NB4 (cell line): ENCODE data around the gene SLC9A3.

Experiments
- DNase-seq: peaks from one replicate; pipeline ENCODE4 v3.0.0; 2010; ENCODE audit warnings: low read depth
- H3K4me3 ChIP-seq: one replicate; pipeline ENCODE4 v1.5.1; 2011; ENCODE audit warnings: mild to moderate bottlenecking, low read depth, low read length, moderate library complexity
- MYC ChIP-seq: IDR thresholded peaks from 2 replicates; pipeline ENCODE4 v1.6.1; 2011; ENCODE audit warnings: low read depth, low read length
- POLR2A ChIP-seq: IDR thresholded peaks from 2 replicates; pipeline ENCODE4 v1.6.1; 2011; ENCODE audit warnings: mild to moderate bottlenecking; ENCODE audit not compliant: insufficient read length; ENCODE audit errors: extremely low read depth
- TF ChIP-seq, protein P1 (sequence below): IDR thresholded peaks from one replicate; pipeline ENCODE4 v1.5.1; 2012; ENCODE audit warnings: low read depth, low read length
- TF ChIP-seq, protein P2 (sequence below): IDR thresholded peaks from 2 replicates; pipeline ENCODE4 v1.6.1; 2011; ENCODE audit warnings: low read depth, low read length

Gene SLC9A3

DNA sequence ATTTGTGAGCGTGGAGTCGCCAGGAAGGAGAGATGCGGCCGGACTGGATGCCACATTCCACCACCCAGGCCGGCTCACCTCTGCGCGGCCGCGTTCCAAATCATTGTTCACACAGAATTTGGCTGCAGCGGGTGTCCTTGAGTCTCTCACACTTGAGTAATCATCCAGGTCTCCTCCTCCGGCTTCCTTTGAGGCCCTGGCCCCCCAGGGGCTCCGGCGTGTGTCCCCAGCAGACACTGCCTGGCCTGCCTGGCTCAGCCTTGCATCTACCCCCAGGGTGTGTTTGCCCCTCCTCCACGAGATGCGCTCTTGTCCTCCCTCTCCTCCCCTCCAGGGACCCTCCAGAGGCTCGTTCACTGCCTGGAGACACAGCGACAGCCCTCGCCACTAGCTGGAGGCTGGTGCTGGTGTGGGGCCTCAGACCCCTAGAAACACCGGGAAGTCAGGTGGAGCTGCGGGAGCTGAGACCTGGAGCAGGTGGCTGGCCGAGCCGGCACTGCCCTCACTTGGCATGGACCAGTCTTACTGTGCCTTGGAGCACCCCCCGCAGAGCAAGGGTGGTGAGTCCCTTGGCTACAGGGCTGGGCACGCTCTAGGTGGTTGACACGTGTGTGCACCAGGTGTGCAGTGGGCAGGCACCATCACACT, 7.0 kb upstream of the SLC9A3 start:
- no peak overlapping the region for H3K4me3 ChIP-seq
- no peak for TF ChIP-seq MYC
- no peak for TF ChIP-seq POLR2A
- TF ChIP-seq, protein P1, sequence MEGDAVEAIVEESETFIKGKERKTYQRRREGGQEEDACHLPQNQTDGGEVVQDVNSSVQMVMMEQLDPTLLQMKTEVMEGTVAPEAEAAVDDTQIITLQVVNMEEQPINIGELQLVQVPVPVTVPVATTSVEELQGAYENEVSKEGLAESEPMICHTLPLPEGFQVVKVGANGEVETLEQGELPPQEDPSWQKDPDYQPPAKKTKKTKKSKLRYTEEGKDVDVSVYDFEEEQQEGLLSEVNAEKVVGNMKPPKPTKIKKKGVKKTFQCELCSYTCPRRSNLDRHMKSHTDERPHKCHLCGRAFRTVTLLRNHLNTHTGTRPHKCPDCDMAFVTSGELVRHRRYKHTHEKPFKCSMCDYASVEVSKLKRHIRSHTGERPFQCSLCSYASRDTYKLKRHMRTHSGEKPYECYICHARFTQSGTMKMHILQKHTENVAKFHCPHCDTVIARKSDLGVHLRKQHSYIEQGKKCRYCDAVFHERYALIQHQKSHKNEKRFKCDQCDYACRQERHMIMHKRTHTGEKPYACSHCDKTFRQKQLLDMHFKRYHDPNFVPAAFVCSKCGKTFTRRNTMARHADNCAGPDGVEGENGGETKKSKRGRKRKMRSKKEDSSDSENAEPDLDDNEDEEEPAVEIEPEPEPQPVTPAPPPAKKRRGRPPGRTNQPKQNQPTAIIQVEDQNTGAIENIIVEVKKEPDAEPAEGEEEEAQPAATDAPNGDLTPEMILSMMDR, result no peak
- TF ChIP-seq, protein P2, sequence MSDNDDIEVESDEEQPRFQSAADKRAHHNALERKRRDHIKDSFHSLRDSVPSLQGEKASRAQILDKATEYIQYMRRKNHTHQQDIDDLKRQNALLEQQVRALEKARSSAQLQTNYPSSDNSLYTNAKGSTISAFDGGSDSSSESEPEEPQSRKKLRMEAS, result peak; percentile 12; the same call in 1 of the 2 replicates
- peak; percentile 70 for DNase-seq

DNA sequence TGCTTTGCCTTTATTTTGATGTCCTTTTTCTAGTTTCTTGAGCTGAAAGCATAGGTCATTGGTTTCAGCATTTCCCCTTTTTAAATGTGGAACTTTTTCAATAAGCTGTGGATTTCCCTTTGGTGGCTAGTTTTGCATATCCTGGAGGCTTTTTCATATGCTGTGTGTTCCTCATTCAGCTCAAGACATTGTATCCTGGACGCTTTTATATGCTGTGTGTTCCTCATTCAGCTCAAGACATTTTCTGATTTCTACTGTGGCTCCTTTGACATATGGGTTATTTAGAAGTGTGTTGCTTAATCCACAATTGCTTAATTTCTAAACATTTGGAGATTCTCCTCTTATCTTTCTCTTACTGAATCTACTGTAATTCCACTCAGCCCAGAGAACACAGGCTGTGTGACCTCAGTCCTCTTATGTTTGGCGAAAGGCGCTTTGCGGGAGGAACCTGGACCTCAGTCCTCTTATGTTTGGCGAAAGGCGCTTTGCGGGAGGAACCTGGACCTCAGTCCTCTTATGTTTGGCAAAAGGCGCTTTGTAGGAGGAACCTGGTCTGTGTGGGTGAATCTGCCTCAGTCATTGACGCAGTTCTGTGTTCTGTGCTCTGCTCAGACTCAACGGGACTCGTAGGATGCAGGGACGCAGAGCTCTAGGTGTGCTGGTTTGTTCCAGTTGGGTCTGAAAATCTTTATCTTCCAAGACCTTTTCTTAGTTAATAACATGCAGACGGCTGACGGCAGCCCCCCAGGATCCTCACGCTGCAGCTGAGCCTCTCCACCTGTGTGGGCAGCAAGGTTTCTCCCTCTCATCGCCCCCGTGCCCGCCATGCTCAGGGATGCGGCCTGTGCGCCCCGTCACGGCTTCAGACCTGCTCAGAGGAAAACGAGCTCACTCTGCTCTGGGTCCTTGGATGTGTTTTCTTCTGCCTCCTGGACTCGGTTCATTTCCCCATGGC, 6.0 kb upstream of the SLC9A3 start:
- no peak overlapping the region for H3K4me3 ChIP-seq
- TF ChIP-seq, protein P2, result no peak
- TF ChIP-seq, protein P1, result no peak
- TF ChIP-seq POLR2A (no peak), MYC (peak; percentile 34; the same call in 1 of the 2 replicates)
- DNase-seq, result peak; percentile 90

DNA sequence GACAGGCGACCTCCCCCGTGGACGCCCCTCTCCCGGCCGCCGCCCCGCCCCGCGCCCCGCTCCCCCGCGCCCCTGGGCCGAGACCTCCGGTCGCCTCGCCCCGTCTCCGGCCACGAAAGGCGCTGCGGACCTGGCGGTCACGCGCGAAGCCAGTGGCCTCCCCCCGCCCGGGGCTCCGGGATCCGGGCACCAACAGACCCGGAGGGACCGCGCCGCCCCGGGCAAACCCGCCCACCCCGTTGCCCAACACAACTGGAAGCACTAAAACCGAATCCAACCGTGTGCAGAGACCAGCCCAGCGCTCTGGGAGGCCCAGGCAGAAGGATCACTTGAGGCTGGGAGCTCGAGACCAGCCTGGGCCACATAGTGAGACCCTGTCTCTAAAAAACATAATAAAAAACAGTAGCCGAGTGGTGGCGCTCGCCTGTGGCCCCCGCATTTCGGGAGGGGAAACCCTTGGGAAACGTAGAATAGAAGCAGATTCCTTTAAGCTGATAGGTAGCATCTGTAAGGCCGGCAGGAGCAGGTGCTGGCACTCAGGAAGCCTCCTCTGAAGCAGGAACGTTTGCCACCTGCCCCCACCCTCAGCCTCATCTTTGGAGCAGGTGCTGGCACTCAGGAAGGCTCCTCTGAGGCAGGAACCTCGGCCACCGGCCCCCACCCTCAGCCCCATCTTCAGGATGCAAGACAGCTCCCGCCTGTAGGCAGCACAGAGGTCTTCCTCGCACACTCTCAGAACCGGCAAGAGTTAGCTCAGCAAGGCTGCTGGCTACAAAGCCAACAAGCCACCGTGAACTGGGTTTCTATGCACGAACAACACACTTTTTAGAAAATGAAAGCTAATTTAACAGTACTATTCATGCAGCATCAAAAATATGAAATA, 4.6 kb upstream of the SLC9A3 start:
- no peak overlapping the region for H3K4me3 ChIP-seq
- peak; percentile 52 for DNase-seq
- TF ChIP-seq POLR2A, result no peak
- TF ChIP-seq, protein P1, result no peak
- TF ChIP-seq, protein P2, result no peak
- TF ChIP-seq MYC, result no peak

DNA sequence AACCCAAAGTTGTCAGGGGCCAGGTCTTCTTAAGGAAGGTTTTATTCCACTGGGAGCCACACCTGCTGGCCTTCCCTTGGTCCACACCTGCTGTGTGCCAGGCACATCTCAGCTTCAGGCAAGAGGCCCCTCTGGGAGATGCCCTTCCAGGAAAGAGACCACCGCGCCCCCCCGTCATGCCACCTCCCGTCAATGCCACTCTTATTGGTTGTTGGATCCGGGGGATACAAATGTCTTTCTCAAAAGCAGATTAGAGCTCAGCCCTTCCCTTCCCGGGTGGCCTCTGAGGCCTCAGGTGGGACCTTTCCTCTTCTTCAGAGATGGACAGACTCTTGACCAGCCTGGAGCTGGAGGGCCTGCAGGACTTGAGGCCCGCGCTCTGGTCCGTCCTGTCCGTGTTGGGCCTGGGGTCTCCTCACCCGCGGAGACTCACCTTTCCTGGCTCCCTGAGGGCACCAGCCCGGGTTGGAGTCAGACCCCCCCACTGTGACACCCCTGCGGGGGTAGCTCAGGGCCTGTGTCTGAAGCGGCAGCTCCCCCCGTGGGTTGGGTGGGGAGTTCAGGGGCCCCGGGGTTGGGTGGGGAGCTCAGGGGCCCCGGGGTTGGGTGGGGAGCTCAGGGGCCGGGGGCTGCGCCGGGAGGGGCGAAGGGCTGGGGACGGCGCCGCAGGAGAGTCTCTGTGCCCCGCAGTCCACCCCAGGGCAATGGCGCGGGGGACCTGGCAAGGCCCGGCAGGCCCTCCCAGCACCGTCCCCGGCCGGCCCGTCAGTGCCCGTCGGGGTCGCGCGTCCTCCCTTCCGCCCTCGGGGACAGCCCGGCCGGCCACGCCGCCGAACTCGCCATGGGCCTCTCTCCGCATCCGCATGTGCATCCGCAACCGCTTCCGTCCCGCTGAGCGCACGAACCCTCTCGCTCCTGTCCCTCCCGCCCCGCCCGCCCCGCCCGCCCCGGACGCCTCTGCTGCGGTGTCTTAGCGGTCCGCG, 3.7 kb upstream of the SLC9A3 start:
- DNase-seq, result peak; percentile 62
- TF ChIP-seq, protein P1, result no peak
- TF ChIP-seq POLR2A (no peak), MYC (peak; percentile 78)
- TF ChIP-seq, protein P2, result peak; percentile 84
- H3K4me3 ChIP-seq, result no peak overlapping the region
